HFF-Myc (cell line): ENCODE data around the gene FOXL2NB.

ENCODE experiments used
- DNase-seq: peaks from one replicate; pipeline ENCODE4 v3.0.0-alpha.2; 2011; ENCODE audit warnings: low read depth; ENCODE audit errors: extremely low read depth
- H3K4me3 ChIP-seq: replicated peaks from 2 replicates; pipeline ENCODE4 v1.5.1; 2011; ENCODE audit warnings: low read depth, mild to moderate bottlenecking, control low read depth, low read length
- CTCF ChIP-seq: IDR thresholded peaks from 2 replicates; pipeline ENCODE4 v1.5.1; 2012; ENCODE audit warnings: mild to moderate bottlenecking, low read depth, low read length, control low read depth; ENCODE audit errors: missing control alignments

FOXL2NB gene

GRCh38 chr3:138945709-138946662 is 1.0 kb upstream of the FOXL2NB start:
- peak; percentile 17 for TF ChIP-seq CTCF
- peak overlapping the region; percentile 44 for H3K4me3 ChIP-seq
- DNase-seq = no peak

DNA sequence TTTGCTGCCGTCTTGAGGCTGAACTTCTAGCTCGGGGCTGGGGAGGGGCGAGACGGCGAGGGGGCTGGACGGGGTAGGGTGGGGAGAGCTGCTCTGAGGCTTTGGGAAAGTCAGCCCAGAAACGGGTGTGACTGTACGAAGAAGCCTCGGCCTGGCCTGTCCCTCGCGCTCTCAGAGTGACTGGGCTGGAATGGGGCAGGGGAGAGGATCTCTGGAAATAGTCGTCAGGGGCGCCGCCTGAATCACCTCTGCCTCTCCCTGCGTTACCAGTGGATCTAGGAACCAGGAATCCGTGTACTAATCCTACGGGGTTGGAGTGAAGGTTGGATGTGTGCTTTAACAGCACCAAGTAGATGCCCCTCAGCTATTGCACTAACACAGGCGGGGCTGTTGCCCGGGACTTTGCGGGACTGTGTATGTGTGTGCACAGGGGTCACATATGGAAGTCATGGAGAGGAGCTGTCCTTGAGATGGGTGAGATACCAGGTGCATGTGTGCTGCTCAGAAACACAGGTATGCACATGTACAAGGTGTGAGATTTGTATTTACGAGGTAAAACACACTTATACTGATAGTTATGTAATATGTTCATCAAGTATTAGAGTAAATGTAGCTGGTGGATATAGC is 591 bp downstream of the FOXL2NB start:
- DNase-seq = no peak
- no peak for TF ChIP-seq CTCF
- H3K4me3 ChIP-seq = no peak overlapping the region; the same call in 1 of the 2 replicates

GRCh38 chr3:138948371-138949001 is 1.5 kb downstream of the FOXL2NB start:
- DNase-seq = no peak
- H3K4me3 ChIP-seq = no peak overlapping the region
- TF ChIP-seq CTCF = no peak

GRCh38 chr3:138949002-138949418 is 2.0 kb downstream of the FOXL2NB start:
- DNase-seq = no peak
- no peak for TF ChIP-seq CTCF
- no peak overlapping the region for H3K4me3 ChIP-seq

- peak overlapping the region; percentile 21 for H3K4me3 ChIP-seq
- DNase-seq = no peak
- no peak for TF ChIP-seq CTCF
These were observed 2.5 kb downstream of the FOXL2NB start for GRCh38 chr3:138949445-138950005.

GRCh38 chr3:138950006-138950644 is 3.1 kb downstream of the FOXL2NB start:
- no peak for DNase-seq
- H3K4me3 ChIP-seq = peak overlapping the region; percentile 21

More at GRCh38 chr3:138950006-138950644, 3.1 kb downstream of the FOXL2NB start:
- no peak for TF ChIP-seq CTCF
